Tibial nerve (tissue), 4 donors: ENCODE data around the gene THBS3. TPM values are rescaled to one million over a fixed set of nuclear protein-coding genes. Genes with fewer than 3 reads are reported as not detected.
"Not testable (repeated sequence)": the region's sequence is repeated elsewhere in the genome, so short reads cannot be mapped to it uniquely, and the experiment has no call there.

ENCODE experiments used
- DNase-seq, 2 donors: peaks; one replicate each; pipeline ENCODE4 v3.0.0-alpha.2; 2019; ENCODE audit warnings: low spot score in 2 of 2
- H3K27ac ChIP-seq, 4 donors: fragments of 200-600 bp; sonication (generic) in 3 of 4; one replicate each; pipeline ENCODE4 v1.5.1; 2017 to 2019; ENCODE audit warnings: mild to moderate bottlenecking in 1 of 4
- H3K27me3 ChIP-seq, 2 donors: fragments of 200-600 bp; sonication (generic) in 1 of 2; one replicate each; pipeline versions ENCODE4 v1.5.1 to v1.6.0; 2017 to 2019
- H3K36me3 ChIP-seq, 3 donors: fragments of 200-600 bp; sonication (generic); one replicate each; pipeline ENCODE4 v1.5.1; 2018 to 2019
- H3K4me1 ChIP-seq, 4 donors: fragments of 200-600 bp; sonication (generic) in 3 of 4; one replicate each; pipeline ENCODE4 v1.5.1; 2017 to 2019
- H3K4me3 ChIP-seq, 4 donors: fragments of 200-600 bp; sonication (generic) in 3 of 4; one replicate each; pipeline ENCODE4 v1.5.1; 2017 to 2019; ENCODE audit warnings: mild to moderate bottlenecking in 1 of 4, moderate library complexity in 1 of 4
- H3K9me3 ChIP-seq, 4 donors: fragments of 200-600 bp; sonication (generic) in 3 of 4; one replicate each; pipeline ENCODE4 v1.5.1; 2017 to 2019
- EP300 ChIP-seq, 2 donors: sonication (generic); formaldehyde crosslinking; IDR thresholded peaks; one replicate each; pipeline ENCODE4 v1.6.1; 2017; ENCODE audit warnings: antibody characterized with exemption in 2 of 2, mild to moderate bottlenecking in 1 of 2
- POLR2A ChIP-seq, 2 donors: fragments of 450-650 bp; IDR thresholded peaks; one replicate each; pipeline ENCODE4 v1.6.1; 2017; ENCODE audit warnings: antibody characterized with exemption in 2 of 2, mild to moderate bottlenecking in 2 of 2, moderate library complexity in 2 of 2
- WGBS, 2 donors: methylation state at CpG; one replicate each; pipeline ENCODE4 v1.1.5; 2018; 5-methylcytosine and 5-hydroxymethylcytosine counted together
- small RNA-seq: library from RNA; depleted of rRNA; stranded (forward); fragments of <200 nt; gene quantifications from one replicate; pipeline ENCODE3, GENCODE V24; 2016
- total RNA-seq, 4 donors: library from RNA; depleted of rRNA; stranded (reverse); fragments of >200 nt; gene quantifications; one replicate each; pipeline ENCODE4 v1.1.0, GENCODE V29; 2016
- TF ChIP-seq, protein P1 (sequence below), 5 experiments: fragments of 200-600 bp in 3 of 5; fragments of 450-650 bp in 2 of 5; sonication (generic) in 3 of 5; IDR thresholded peaks; one replicate each; pipeline ENCODE4 v1.5.1; 2016 to 2019; ENCODE audit warnings: antibody characterized with exemption in 5 of 5, mild to moderate bottlenecking in 3 of 5, moderate library complexity in 2 of 5

The THBS3 gene
- total RNA-seq, 4 donors from 2014 or later = 33.9 to 119 (median 52.6) TPM

DNA sequence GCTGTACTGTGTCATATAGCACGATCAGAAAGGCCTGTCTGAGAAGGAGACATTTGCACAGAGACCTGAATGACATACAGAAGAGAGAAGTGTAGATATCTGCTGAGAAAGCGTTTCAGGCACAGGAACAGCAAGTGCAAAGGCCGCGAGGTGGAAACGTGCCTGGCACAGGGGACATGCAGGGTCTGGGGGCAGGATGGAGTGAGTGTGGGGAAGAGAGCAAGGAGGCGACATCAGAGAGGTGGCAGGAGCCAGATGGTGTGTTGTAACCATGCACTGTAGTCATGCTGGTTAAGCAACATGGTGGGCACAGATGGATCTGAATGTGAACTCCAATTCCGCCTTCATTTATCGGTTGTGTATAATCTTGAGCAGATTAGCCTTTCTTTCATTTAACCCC, 47.6 kb downstream of the THBS3 start:
- 73 to 81% methylated on average over 8 of the region's 8 CpGs for WGBS, 2 donors
- TF ChIP-seq, protein P1, sequence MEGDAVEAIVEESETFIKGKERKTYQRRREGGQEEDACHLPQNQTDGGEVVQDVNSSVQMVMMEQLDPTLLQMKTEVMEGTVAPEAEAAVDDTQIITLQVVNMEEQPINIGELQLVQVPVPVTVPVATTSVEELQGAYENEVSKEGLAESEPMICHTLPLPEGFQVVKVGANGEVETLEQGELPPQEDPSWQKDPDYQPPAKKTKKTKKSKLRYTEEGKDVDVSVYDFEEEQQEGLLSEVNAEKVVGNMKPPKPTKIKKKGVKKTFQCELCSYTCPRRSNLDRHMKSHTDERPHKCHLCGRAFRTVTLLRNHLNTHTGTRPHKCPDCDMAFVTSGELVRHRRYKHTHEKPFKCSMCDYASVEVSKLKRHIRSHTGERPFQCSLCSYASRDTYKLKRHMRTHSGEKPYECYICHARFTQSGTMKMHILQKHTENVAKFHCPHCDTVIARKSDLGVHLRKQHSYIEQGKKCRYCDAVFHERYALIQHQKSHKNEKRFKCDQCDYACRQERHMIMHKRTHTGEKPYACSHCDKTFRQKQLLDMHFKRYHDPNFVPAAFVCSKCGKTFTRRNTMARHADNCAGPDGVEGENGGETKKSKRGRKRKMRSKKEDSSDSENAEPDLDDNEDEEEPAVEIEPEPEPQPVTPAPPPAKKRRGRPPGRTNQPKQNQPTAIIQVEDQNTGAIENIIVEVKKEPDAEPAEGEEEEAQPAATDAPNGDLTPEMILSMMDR (IDR thresholded peaks at IDR 0.05) = no peak
- TF ChIP-seq POLR2A (IDR thresholded peaks at IDR 0.05) (no peak), EP300 (IDR thresholded peaks at IDR 0.05) (no peak)
- Histone ChIP-seq H3K36me3 (no peaks in the 10 kb centered on the region), H3K4me3 (no peak overlapping the region), H3K27me3 (no peaks in the 10 kb centered on the region), H3K9me3 (no peaks in the 10 kb centered on the region), H3K4me1 (no peaks in the 10 kb centered on the region), H3K27ac (no peak overlapping the region)
- DNase-seq = no peak

DNA sequence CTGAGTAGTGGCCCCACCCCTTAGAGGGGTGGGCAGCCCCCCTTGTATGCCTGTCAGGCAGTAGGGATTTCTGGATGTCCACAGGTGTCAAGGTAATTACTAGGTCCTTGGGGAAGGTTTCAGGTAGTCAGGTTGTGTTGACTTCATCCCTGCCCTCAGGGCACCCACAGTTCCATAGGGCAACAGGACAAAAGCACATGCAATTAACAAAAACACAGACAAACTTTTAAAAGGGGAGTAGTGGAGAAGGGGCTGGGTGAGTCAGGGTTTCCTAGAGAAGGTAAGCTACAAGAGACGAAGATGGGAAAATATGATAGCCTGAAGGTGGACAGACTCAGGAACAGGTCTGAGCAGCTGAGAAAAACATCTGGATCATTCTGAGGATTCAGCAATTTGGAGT, 48.7 kb downstream of the THBS3 start:
- no peaks in the 10 kb centered on the region for H3K9me3 ChIP-seq
- WGBS, 2 donors = 80 to 89% methylated on average over 1 of the region's 1 CpG
- TF ChIP-seq, protein P1 (IDR thresholded peaks at IDR 0.05) = no peak
- TF ChIP-seq EP300 (IDR thresholded peaks at IDR 0.05) (no peak), POLR2A (IDR thresholded peaks at IDR 0.05) (no peak)

DNA sequence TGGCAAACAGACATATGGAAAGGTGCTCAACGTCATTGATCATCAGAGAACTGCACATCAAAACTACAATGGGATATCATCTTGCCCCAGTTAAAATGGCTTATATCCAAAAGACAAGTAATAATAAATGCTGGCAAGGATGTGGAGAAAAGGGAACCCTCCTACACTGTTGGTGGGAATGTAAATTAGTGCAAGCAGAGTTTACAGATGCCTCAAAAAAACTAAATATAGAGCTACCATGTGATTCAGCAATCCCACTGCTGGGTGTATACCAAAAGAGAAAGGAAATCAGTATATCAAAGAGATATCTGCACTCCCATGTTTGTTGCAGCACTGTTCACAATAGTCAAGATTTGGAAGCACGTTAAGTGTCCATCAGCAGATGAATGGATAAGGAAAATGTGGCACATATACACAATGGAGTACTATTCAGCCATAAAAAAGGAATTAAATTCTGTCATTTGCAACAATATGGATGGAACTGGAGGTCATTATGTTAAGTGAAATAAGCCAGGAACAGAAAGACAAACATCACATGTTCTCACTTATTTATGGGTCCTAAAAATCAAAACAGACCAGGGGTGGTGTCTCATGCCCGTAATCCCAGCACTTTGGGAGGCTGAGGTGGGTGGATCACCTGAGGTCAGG, 51.6 kb downstream of the THBS3 start:
- H3K4me3 ChIP-seq, H3K4me1 ChIP-seq, DNase-seq, H3K27me3 ChIP-seq, H3K36me3 ChIP-seq, H3K27ac ChIP-seq, H3K9me3 ChIP-seq: not testable (repeated sequence)
- 63 to 74% methylated on average over 3 of the region's 3 CpGs for WGBS, 2 donors

More for the DNA sequence above, 48.7 kb downstream of the THBS3 start:
- Histone ChIP-seq H3K4me1 (no peaks in the 10 kb centered on the region), H3K27ac (no peak overlapping the region), H3K36me3 (no peaks in the 10 kb centered on the region), H3K4me3 (no peak overlapping the region), H3K27me3 (no peaks in the 10 kb centered on the region)
- DNase-seq = no peak

Small RNA genes lying within 50 kb of the gene (small RNA-seq; reads per million reads assigned to genes)
- gene HMGN2P18 = not detected

Other genes with a start within 250 kb of the THBS3 start
- gene PYGO2, start 246.1 kb downstream of the THBS3 start, total RNA-seq = 10 to 100 TPM; 18.6 to 24.3 (median 23.5) TPM
- gene SHC1, start 237.2 kb downstream of the THBS3 start, total RNA-seq = 100 to 1,000 TPM in 2 of 4 donors, 10 to 100 TPM in 2; 82.9 to 168 (median 101) TPM
- 10 to 100 TPM; 35.2 to 40.5 (median 37.3) TPM for gene CKS1B, start 233.2 kb downstream of the THBS3 start, total RNA-seq
- gene FLAD1, start 224.6 kb downstream of the THBS3 start, total RNA-seq = 10 to 100 TPM; 17.4 to 33.6 (median 23.6) TPM
- 1 to 10 TPM in 1 of 4 donors, not detected in 3; 1.5 TPM for gene LENEP, start 214.3 kb downstream of the THBS3 start, total RNA-seq
- 10 to 100 TPM; 44.6 to 53.4 (median 49.5) TPM for gene ZBTB7B, start 205.1 kb downstream of the THBS3 start, total RNA-seq
- 1 to 10 TPM in 3 of 4 donors, under 1 TPM in 1; 0.90 to 4.2 (median 1.7) TPM for gene DCST2, start 174.1 kb downstream of the THBS3 start, total RNA-seq
- 1 to 10 TPM in 1 of 4 donors, under 1 TPM in 2, not detected in 1; 0.21 to 3.5 (median 0.90) TPM for gene DCST1, start 174.1 kb downstream of the THBS3 start, total RNA-seq
- 100 to 1,000 TPM; 111 to 202 (median 168) TPM for gene ADAM15, start 156.6 kb downstream of the THBS3 start, total RNA-seq
- 1 to 10 TPM in 3 of 4 donors, under 1 TPM in 1; 0.87 to 4.2 (median 1.8) TPM for gene EFNA4, start 144.2 kb downstream of the THBS3 start, total RNA-seq
- gene EFNA3, start 129.1 kb downstream of the THBS3 start, total RNA-seq = 1 to 10 TPM in 2 of 4 donors, under 1 TPM in 1, not detected in 1; 0.63 to 1.2 (median 1.2) TPM
- gene EFNA1, start 80.0 kb downstream of the THBS3 start, total RNA-seq = 10 to 100 TPM; 27.4 to 41.4 (median 34.0) TPM
- gene SLC50A1, start 72.0 kb downstream of the THBS3 start, total RNA-seq = 10 to 100 TPM in 3 of 4 donors, 1 to 10 TPM in 1; 5.7 to 33.9 (median 14.9) TPM
- gene DPM3, start 67.4 kb downstream of the THBS3 start, total RNA-seq = 100 to 1,000 TPM in 2 of 4 donors, 10 to 100 TPM in 2; 74.7 to 115 (median 95.6) TPM
- gene KRTCAP2, start 34.6 kb downstream of the THBS3 start, total RNA-seq = 100 to 1,000 TPM; 102 to 167 (median 146) TPM
- gene TRIM46, start 34.0 kb downstream of the THBS3 start, total RNA-seq = 10 to 100 TPM in 2 of 4 donors, 1 to 10 TPM in 2; 6.0 to 20.4 (median 12.7) TPM
- 10 to 100 TPM; 30.1 to 50.7 (median 35.3) TPM for gene MTX1, start 798 bp upstream of the THBS3 start, total RNA-seq
- 10 to 100 TPM; 22.7 to 42.0 (median 26.6) TPM for gene ENTREP3, start 47.6 kb upstream of the THBS3 start, total RNA-seq
- 10 to 100 TPM; 54.5 to 91.1 (median 65.2) TPM for gene SCAMP3, start 54.5 kb upstream of the THBS3 start, total RNA-seq
- 10 to 100 TPM; 41.0 to 70.6 (median 52.3) TPM for gene CLK2, start 65.6 kb upstream of the THBS3 start, total RNA-seq
- 1 to 10 TPM; 1.7 to 2.7 (median 2.4) TPM for gene HCN3, start 69.6 kb upstream of the THBS3 start, total RNA-seq
- gene PKLR, start 93.5 kb upstream of the THBS3 start, total RNA-seq = under 1 TPM in 3 of 4 donors, not detected in 1; 0.20 to 0.66 (median 0.21) TPM
- gene FDPS, start 101.0 kb upstream of the THBS3 start, total RNA-seq = 100 to 1,000 TPM in 3 of 4 donors, 10 to 100 TPM in 1; 88.2 to 143 (median 125) TPM
- 10 to 100 TPM; 22.2 to 36.0 (median 26.5) TPM for gene RUSC1, start 113.0 kb upstream of the THBS3 start, total RNA-seq